Upper lobe of left lung (tissue), 6 donors: ENCODE results near the gene CREB3L2. TPM values are rescaled to one million over a fixed set of nuclear protein-coding genes. Genes with fewer than 3 reads are reported as not detected.

Source experiments
- ATAC-seq, 2 donors: fragments of 200-7000 bp; cut with Tn5 transposase; one replicate each; pipeline ENCODE4 v1.9.1; 2022; ENCODE audit warnings: mild to moderate bottlenecking in 2 of 2, moderate library complexity in 2 of 2; ENCODE audit not compliant: low FRiP score in 2 of 2
- DNase-seq, 2 donors: peaks; one replicate each; pipeline ENCODE4 v3.0.0-alpha.2; 2019 to 2020
- H3K27ac ChIP-seq, 4 donors: fragments of 200-600 bp; sonication (generic); one replicate each; pipeline ENCODE4 v1.5.1; 2016 to 2019
- H3K27me3 ChIP-seq, 4 donors: fragments of 200-600 bp; sonication (generic); one replicate each; pipeline ENCODE4 v1.5.1; 2017 to 2019
- H3K36me3 ChIP-seq, 4 donors: fragments of 200-600 bp; sonication (generic); one replicate each; pipeline ENCODE4 v1.5.1; 2016 to 2019
- H3K4me1 ChIP-seq, 4 donors: fragments of 200-600 bp; sonication (generic); one replicate each; pipeline ENCODE4 v1.5.1; 2018 to 2019
- H3K4me3 ChIP-seq, 4 donors: fragments of 200-600 bp; sonication (generic); one replicate each; pipeline ENCODE4 v1.5.1; 2017 to 2019; ENCODE audit warnings: mild to moderate bottlenecking in 2 of 4, moderate library complexity in 1 of 4
- H3K9me3 ChIP-seq, 4 donors: fragments of 200-600 bp; sonication (generic); one replicate each; pipeline ENCODE4 v1.5.1; 2018 to 2019
- CTCF ChIP-seq, 6 experiments: fragments of 450-650 bp in 4 of 6; fragments of 200-600 bp in 2 of 6; sonication (generic) in 2 of 6; IDR thresholded peaks; one replicate each; pipeline ENCODE4 v1.5.1; 2016 to 2019; ENCODE audit warnings: antibody characterized with exemption in 6 of 6
- EP300 ChIP-seq, 4 donors: sonication (generic); formaldehyde crosslinking; IDR thresholded peaks; one replicate each; pipeline ENCODE4 v1.5.1; 2017; ENCODE audit warnings: antibody characterized with exemption in 4 of 4, control low read depth in 2 of 4
- POLR2A ChIP-seq, 4 donors: fragments of 450-650 bp; IDR thresholded peaks; one replicate each; pipeline ENCODE4 v1.5.1; 2016 to 2017; ENCODE audit warnings: antibody characterized with exemption in 4 of 4, mild to moderate bottlenecking in 2 of 4
- POLR2AphosphoS5 ChIP-seq, 2 donors: sonication (generic); formaldehyde crosslinking; IDR thresholded peaks; one replicate each; pipeline ENCODE4 v1.5.1; 2017; ENCODE audit warnings: antibody characterized with exemption in 2 of 2
- WGBS, 2 donors: methylation state at CpG; one replicate each; pipeline ENCODE4 v1.1.5; 2017 to 2018; 5-methylcytosine and 5-hydroxymethylcytosine counted together
- total RNA-seq, 6 donors: library from RNA; depleted of rRNA in 4 of 6; stranded (reverse); fragments of >200 nt in 4 of 6; gene quantifications; one replicate each; pipeline versions ENCODE4 v1.1.0 to v1.2.1, GENCODE V29; 2016 to 2021
- donor health status: DM: no; HTN: no; CAD: no; lungs with moderate emphysema.
- donor health status: DM: no; HTN: yes; CAD: no; lungs with severe emphysema.

Gene CREB3L2
- total RNA-seq, 6 donors from 2014 or later: 26.9 to 73.5 (median 34.2) TPM

GRCh38 chr7:137878333-137878961, 123.4 kb downstream of the CREB3L2 start:
- Histone ChIP-seq H3K36me3 (peaks cover 32 to 88% (median 49%) of the 10 kb centered on the region in 4 donors), H3K27me3 (no peaks in the 10 kb centered on the region), H3K4me1 (peaks cover 0 to 6% (median 2%) of the 10 kb centered on the region in 4 donors), H3K9me3 (peaks cover 0 to 5% (median 0%) of the 10 kb centered on the region in 4 donors), H3K27ac (peak overlapping the region in 2 of 4 donors; percentile 43 to 64), H3K4me3 (no peak overlapping the region)
- peak; percentile 58 to 87 for ATAC-seq
- WGBS, 2 donors: 78 to 92% methylated on average over 8 of the region's 8 CpGs
- peak in 1 of 2 donors; percentile 28 for DNase-seq
- TF ChIP-seq POLR2AphosphoS5 (IDR thresholded peaks at IDR 0.05) (no peak), POLR2A (IDR thresholded peaks at IDR 0.05) (no peak), EP300 (IDR thresholded peaks at IDR 0.05) (no peak), CTCF (IDR thresholded peaks at IDR 0.05) (no peak)

- H3K27ac ChIP-seq: no peak overlapping the region
Observed at GRCh38 chr7:137877027-137877675, 124.7 kb downstream of the CREB3L2 start.

GRCh38 chr7:137875746-137876145, 126.1 kb downstream of the CREB3L2 start:
- peaks cover 15 to 68% (median 26%) of the 10 kb centered on the region in 4 donors for H3K36me3 ChIP-seq
- 94 to 100% methylated on average over 4 of the region's 4 CpGs for WGBS, 2 donors
- TF ChIP-seq POLR2AphosphoS5 (IDR thresholded peaks at IDR 0.05) (no peak), POLR2A (IDR thresholded peaks at IDR 0.05) (no peak), CTCF (IDR thresholded peaks at IDR 0.05) (no peak), EP300 (IDR thresholded peaks at IDR 0.05) (no peak)

More at GRCh38 chr7:137877027-137877675, 124.7 kb downstream of the CREB3L2 start:
- no peak for ATAC-seq
- H3K4me3 ChIP-seq: no peak overlapping the region
- H3K27me3 ChIP-seq: no peaks in the 10 kb centered on the region
- H3K36me3 ChIP-seq: peaks cover 26 to 82% (median 39%) of the 10 kb centered on the region in 4 donors
- H3K4me1 ChIP-seq: peaks cover 0 to 6% (median 2%) of the 10 kb centered on the region in 4 donors
- DNase-seq: no peak
- peaks cover 0 to 5% (median 0%) of the 10 kb centered on the region in 4 donors for H3K9me3 ChIP-seq
- TF ChIP-seq POLR2AphosphoS5 (IDR thresholded peaks at IDR 0.05) (no peak), CTCF (IDR thresholded peaks at IDR 0.05) (no peak), POLR2A (IDR thresholded peaks at IDR 0.05) (no peak), EP300 (IDR thresholded peaks at IDR 0.05) (no peak)
- 53 to 65% methylated on average over 5 of the region's 5 CpGs for WGBS, 2 donors

GRCh38 chr7:137873979-137874777, 127.7 kb downstream of the CREB3L2 start:
- H3K27ac ChIP-seq: peak overlapping the region in 3 of 4 donors; percentile 7 to 18 (median 16)
- no peaks in the 10 kb centered on the region for H3K27me3 ChIP-seq
- 78 to 80% methylated on average over 7 of the region's 7 CpGs for whole genome bisulfite sequencing, 2 donors
- TF ChIP-seq EP300 (IDR thresholded peaks at IDR 0.05): no peak
- TF ChIP-seq POLR2A (IDR thresholded peaks at IDR 0.05): no peak
- no peak for TF ChIP-seq POLR2AphosphoS5 (IDR thresholded peaks at IDR 0.05)
- no peak for TF ChIP-seq CTCF (IDR thresholded peaks at IDR 0.05)
- no peaks in the 10 kb centered on the region for H3K9me3 ChIP-seq
- peak in 1 of 2 donors; percentile 35 for ATAC-seq
- H3K36me3 ChIP-seq: peaks cover 4 to 52% (median 10%) of the 10 kb centered on the region in 4 donors
- DNase-seq: no peak
- H3K4me1 ChIP-seq: peaks cover 0 to 6% (median 2%) of the 10 kb centered on the region in 4 donors
- no peak overlapping the region for H3K4me3 ChIP-seq

More at GRCh38 chr7:137875746-137876145, 126.1 kb downstream of the CREB3L2 start:
- Histone ChIP-seq H3K27me3 (no peaks in the 10 kb centered on the region), H3K4me3 (no peak overlapping the region), H3K27ac (no peak overlapping the region), H3K4me1 (peaks cover 0 to 6% (median 2%) of the 10 kb centered on the region in 4 donors), H3K9me3 (no peaks in the 10 kb centered on the region)
- ATAC-seq (no peak), DNase-seq (no peak)
